Endothelial cell of umbilical vein (primary cell): ENCODE results near the gene FSD1. TPM values are rescaled to one million over a fixed set of nuclear protein-coding genes. Genes with fewer than 3 reads are reported as not detected.

Experiments
- BruUV-seq: library from RNA; stranded (reverse); fragments of 400-500 nt; replicated peaks from 2 replicates; lab custom pipeline; 2021; lab: Mats Ljungman, UMichigan
- CTCF ChIA-PET: fragments of 300-600, 350-600 bp; sonication (Branson Sonifier 250); formaldehyde crosslinking; loops from one replicate; lab custom pipeline; 2021; ENCODE audit warnings: antibody characterized with exemption, inconsistent platforms; lab: Charles Lee
- POLR2A ChIA-PET: fragments of 300-600, 350-600 bp; sonication (Branson Sonifier 250); formaldehyde crosslinking; loops from one replicate; lab custom pipeline; 2021; ENCODE audit warnings: antibody characterized with exemption, inconsistent platforms; lab: Charles Lee
- DNase-seq: peaks from one replicate; pipeline ENCODE4 v3.0.0-alpha.2; 2011; ENCODE audit warnings: low read depth, low spot score
- FAIRE-seq: peaks from 2 replicates; lab custom pipeline; 2011; peaks lifted over from hg19 to GRCh38; lab: Jason Lieb, UNC
- H2AFZ ChIP-seq: 2 replicates; pipeline ENCODE4 v1.6.0; 2012; ENCODE audit warnings: low read depth, low read length, control low read depth, inconsistent platforms
- H3K27ac ChIP-seq: 2 replicates; pipeline ENCODE4 v1.5.1; 2011; ENCODE audit warnings: low read depth, mild to moderate bottlenecking, control low read depth, low read length, moderate library complexity; ENCODE audit not compliant: insufficient read depth
- H3K27me3 ChIP-seq, 2 experiments: 2 replicates each; pipeline versions ENCODE4 v1.6.0 to v1.6.1; 2011; ENCODE audit warnings: low read length in 2 of 2, mixed read lengths in 1 of 2; ENCODE audit not compliant: control insufficient read depth in 2 of 2, insufficient read depth in 2 of 2
- H3K36me3 ChIP-seq, 2 experiments: 2 replicates in 1 of 2; 3 replicates in 1 of 2; pipeline ENCODE4 v1.5.1; 2011; ENCODE audit warnings: low read length in 2 of 2, mild to moderate bottlenecking in 1 of 2, moderate library complexity in 1 of 2; ENCODE audit not compliant: control insufficient read depth in 2 of 2, insufficient read depth in 2 of 2; ENCODE audit errors: extremely low read depth in 1 of 2
- H3K4me1 ChIP-seq: 3 replicates; pipeline ENCODE4 v1.5.1; 2011; ENCODE audit warnings: mild to moderate bottlenecking, low read length; ENCODE audit not compliant: control insufficient read depth, insufficient read depth; ENCODE audit errors: extremely low read depth
- H3K4me2 ChIP-seq: 2 replicates; pipeline ENCODE4 v1.6.1; 2011; ENCODE audit warnings: low read length, control low read depth, mixed read lengths; ENCODE audit not compliant: insufficient read depth
- H3K4me3 ChIP-seq, 3 experiments: fragments of 200-600 bp in 1 of 3; sonication (generic), shearing (Covaris generic) in 1 of 3; replicated peaks in 1 of 3; 2 replicates each; pipeline ENCODE4 v1.5.1; 2011 to 2016; ENCODE audit warnings: control low read depth in 3 of 3, low read length in 3 of 3, mild to moderate bottlenecking in 2 of 3, inconsistent platforms in 1 of 3, low read depth in 1 of 3, moderate library complexity in 1 of 3; ENCODE audit not compliant: insufficient read depth in 1 of 3
- H3K79me2 ChIP-seq: 2 replicates; pipeline ENCODE4 v1.6.0; 2012; ENCODE audit warnings: low read length, inconsistent platforms; ENCODE audit not compliant: control insufficient read depth, insufficient read depth
- H3K9ac ChIP-seq: replicated peaks from 2 replicates; pipeline ENCODE3; 2011; ENCODE audit warnings: low read length, control low read depth; ENCODE audit not compliant: insufficient read depth; ENCODE audit errors: extremely low read depth
- H3K9me1 ChIP-seq: replicated peaks from 3 replicates; pipeline ENCODE4 v1.6.0; 2011; ENCODE audit warnings: mild to moderate bottlenecking, low read length; ENCODE audit not compliant: control insufficient read depth, insufficient read depth; ENCODE audit errors: extremely low read depth
- H3K9me3 ChIP-seq: replicated peaks from 2 replicates; pipeline ENCODE4 v1.5.1; 2012; ENCODE audit warnings: low read length, inconsistent platforms; ENCODE audit not compliant: control insufficient read depth, insufficient read depth
- H4K20me1 ChIP-seq: replicated peaks from 2 replicates; pipeline ENCODE3; 2011; ENCODE audit warnings: mild to moderate bottlenecking, low read length; ENCODE audit not compliant: control insufficient read depth, insufficient read depth; ENCODE audit errors: extremely low read depth
- EZH2 ChIP-seq: IDR thresholded peaks from 2 replicates; pipeline ENCODE4 v1.6.1; 2012; ENCODE audit warnings: borderline replicate concordance, low read depth, mild to moderate bottlenecking, moderate library complexity, low read length, inconsistent platforms; ENCODE audit not compliant: severe bottlenecking
- FOS ChIP-seq: IDR thresholded peaks from 2 replicates; pipeline ENCODE4 v1.6.1; 2011; ENCODE audit warnings: mild to moderate bottlenecking, low read length, moderate library complexity, borderline replicate concordance; ENCODE audit not compliant: insufficient read depth
- GATA2 ChIP-seq: IDR thresholded peaks from 2 replicates; pipeline ENCODE4 v1.7.0; 2011; ENCODE audit warnings: low read depth, mild to moderate bottlenecking, moderate library complexity, mixed read lengths, low read length; ENCODE audit not compliant: insufficient read length, insufficient read depth
- JUN ChIP-seq: IDR thresholded peaks from 2 replicates; pipeline ENCODE4 v1.6.1; 2011; ENCODE audit warnings: borderline replicate concordance, low read depth; ENCODE audit not compliant: insufficient read length, insufficient read depth
- MYC ChIP-seq: IDR thresholded peaks from one replicate; pipeline ENCODE4 v1.6.1; 2011; ENCODE audit warnings: mild to moderate bottlenecking, low read depth, low read length
- POLR2A ChIP-seq: IDR thresholded peaks from 2 replicates; pipeline ENCODE4 v1.6.1; 2012; ENCODE audit warnings: low read depth, mild to moderate bottlenecking, control low read depth, low read length
- POLR2AphosphoS5 ChIP-seq: IDR thresholded peaks from 2 replicates; pipeline ENCODE4 v1.6.1; 2012; ENCODE audit warnings: low read depth, mild to moderate bottlenecking, control low read depth, low read length, moderate library complexity; ENCODE audit not compliant: insufficient read depth
- dilution Hi-C: fragments of 300-500 bp; cut with MboI; formaldehyde crosslinking; loops from one replicate; pipeline ENCODE4 v1.15.0; 2019; ENCODE audit warnings: low sequenced_read_pairs; ENCODE audit not compliant: extremely low pct_ligation_motif_present
- intact Hi-C: fragments of 100-400 bp; cut with micrococcal nuclease; formaldehyde crosslinking; loops from one replicate; pipeline ENCODE4 v1.10.0; 2022
- polyA plus RNA-seq, 4 experiments: library from polyadenylated mRNA; depleted of rRNA in 3 of 4; stranded (reverse) in 3 of 4; unstranded in 1 of 4; fragments of >200 nt; gene quantifications; 2 replicates each; pipeline versions ENCODE4 v1.2.1 to v1.2.3, GENCODE V29; 2011 to 2012; ENCODE audit warnings: missing spikeins in 1 of 4
- total RNA-seq: library from RNA; stranded (reverse); gene quantifications from 2 replicates; pipeline ENCODE4 v1.2.3, GENCODE V29; 2021
- TF ChIP-seq, protein P1 (sequence below): IDR thresholded peaks from 2 replicates; pipeline ENCODE4 v1.6.1; 2011; ENCODE audit not compliant: insufficient read depth, insufficient read length
- TF ChIP-seq, protein P2 (sequence below), 2 donors: IDR thresholded peaks; 1 replicate in 1 of 2; 2 replicates in 1 of 2; pipeline ENCODE4 v1.5.1; 2011; ENCODE audit warnings: low read length in 2 of 2, mild to moderate bottlenecking in 2 of 2, moderate library complexity in 2 of 2, control low read depth in 1 of 2, inconsistent platforms in 1 of 2, low read depth in 1 of 2; ENCODE audit not compliant: insufficient read depth in 1 of 2; ENCODE audit errors: extremely low read depth in 1 of 2

The FSD1 gene
- total and polyA plus RNA-seq, 2 donors (not counting 3 experiments of a cell fraction or from before 2014, with no cell fraction given) = 25.8 to 55.5 TPM

- H4K20me1 ChIP-seq = no peaks in the 10 kb centered on the region
- H3K9me1 ChIP-seq = no peaks in the 10 kb centered on the region
- H3K9ac ChIP-seq = no peak overlapping the region
- FAIRE-seq (no peak), DNase-seq (no peak)
- H3K79me2 ChIP-seq = no peaks in the 10 kb centered on the region
- no peak overlapping the region for H2AFZ ChIP-seq
- no peak overlapping the region for H3K4me3 ChIP-seq
- CTCF ChIA-PET = interaction anchor here (0.8 to 1.9 kb wide), 4 partner anchors 8 to 90 kb away, joined by 3 to 6 read pairs (median 4); partner anchors contain the start of genes CHAF1A and SH3GL1
- H3K4me1 ChIP-seq = no peaks in the 10 kb centered on the region
- H3K27me3 ChIP-seq = no peaks in the 10 kb centered on the region
- POLR2A ChIA-PET = interaction anchor here (0.6 kb wide), 1 partner anchor 15 kb away, joined by 3 read pairs; no protein-coding TSS in a partner anchor
- TF ChIP-seq, protein P1, sequence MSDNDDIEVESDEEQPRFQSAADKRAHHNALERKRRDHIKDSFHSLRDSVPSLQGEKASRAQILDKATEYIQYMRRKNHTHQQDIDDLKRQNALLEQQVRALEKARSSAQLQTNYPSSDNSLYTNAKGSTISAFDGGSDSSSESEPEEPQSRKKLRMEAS = no peak
- TF ChIP-seq POLR2AphosphoS5 = no peak
- TF ChIP-seq FOS = no peak
- TF ChIP-seq, protein P2, sequence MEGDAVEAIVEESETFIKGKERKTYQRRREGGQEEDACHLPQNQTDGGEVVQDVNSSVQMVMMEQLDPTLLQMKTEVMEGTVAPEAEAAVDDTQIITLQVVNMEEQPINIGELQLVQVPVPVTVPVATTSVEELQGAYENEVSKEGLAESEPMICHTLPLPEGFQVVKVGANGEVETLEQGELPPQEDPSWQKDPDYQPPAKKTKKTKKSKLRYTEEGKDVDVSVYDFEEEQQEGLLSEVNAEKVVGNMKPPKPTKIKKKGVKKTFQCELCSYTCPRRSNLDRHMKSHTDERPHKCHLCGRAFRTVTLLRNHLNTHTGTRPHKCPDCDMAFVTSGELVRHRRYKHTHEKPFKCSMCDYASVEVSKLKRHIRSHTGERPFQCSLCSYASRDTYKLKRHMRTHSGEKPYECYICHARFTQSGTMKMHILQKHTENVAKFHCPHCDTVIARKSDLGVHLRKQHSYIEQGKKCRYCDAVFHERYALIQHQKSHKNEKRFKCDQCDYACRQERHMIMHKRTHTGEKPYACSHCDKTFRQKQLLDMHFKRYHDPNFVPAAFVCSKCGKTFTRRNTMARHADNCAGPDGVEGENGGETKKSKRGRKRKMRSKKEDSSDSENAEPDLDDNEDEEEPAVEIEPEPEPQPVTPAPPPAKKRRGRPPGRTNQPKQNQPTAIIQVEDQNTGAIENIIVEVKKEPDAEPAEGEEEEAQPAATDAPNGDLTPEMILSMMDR (IDR thresholded peaks at IDR 0.05; ENCODE audit: extremely low read depth in 1 of 2, insufficient read depth in 1 of 2, low read depth in 1 of 2, low read length in 2 of 2) = no peak
- no peak for TF ChIP-seq JUN
- TF ChIP-seq GATA2 = no peak
- no peak for TF ChIP-seq EZH2
- no peak for TF ChIP-seq POLR2A
- no peak for TF ChIP-seq MYC
- peaks cover 0 to 34% of the 10 kb centered on the region in 2 experiments for H3K36me3 ChIP-seq
- dilution Hi-C loops (no loop called here), intact Hi-C loops (no loop called here)
- no peak overlapping the region for H3K4me2 ChIP-seq
- H3K9me3 ChIP-seq = no peaks in the 10 kb centered on the region
- BruUV-seq = no TSS peak
- no peak overlapping the region for H3K27ac ChIP-seq
Observed at GRCh38 chr19:4357095-4357797, 52.8 kb downstream of the FSD1 start.
